HFF-Myc (cell line): ENCODE results near the gene DGCR8.

Experiments used
- DNase-seq: peaks from one replicate; pipeline ENCODE4 v3.0.0-alpha.2; 2011; ENCODE audit warnings: low read depth; ENCODE audit errors: extremely low read depth
- H3K4me3 ChIP-seq: replicated peaks from 2 replicates; pipeline ENCODE4 v1.5.1; 2011; ENCODE audit warnings: low read depth, mild to moderate bottlenecking, control low read depth, low read length
- TF ChIP-seq, protein P1 (sequence below): IDR thresholded peaks from 2 replicates; pipeline ENCODE4 v1.5.1; 2012; ENCODE audit warnings: mild to moderate bottlenecking, low read depth, low read length, control low read depth; ENCODE audit errors: missing control alignments

The DGCR8 gene

DNA sequence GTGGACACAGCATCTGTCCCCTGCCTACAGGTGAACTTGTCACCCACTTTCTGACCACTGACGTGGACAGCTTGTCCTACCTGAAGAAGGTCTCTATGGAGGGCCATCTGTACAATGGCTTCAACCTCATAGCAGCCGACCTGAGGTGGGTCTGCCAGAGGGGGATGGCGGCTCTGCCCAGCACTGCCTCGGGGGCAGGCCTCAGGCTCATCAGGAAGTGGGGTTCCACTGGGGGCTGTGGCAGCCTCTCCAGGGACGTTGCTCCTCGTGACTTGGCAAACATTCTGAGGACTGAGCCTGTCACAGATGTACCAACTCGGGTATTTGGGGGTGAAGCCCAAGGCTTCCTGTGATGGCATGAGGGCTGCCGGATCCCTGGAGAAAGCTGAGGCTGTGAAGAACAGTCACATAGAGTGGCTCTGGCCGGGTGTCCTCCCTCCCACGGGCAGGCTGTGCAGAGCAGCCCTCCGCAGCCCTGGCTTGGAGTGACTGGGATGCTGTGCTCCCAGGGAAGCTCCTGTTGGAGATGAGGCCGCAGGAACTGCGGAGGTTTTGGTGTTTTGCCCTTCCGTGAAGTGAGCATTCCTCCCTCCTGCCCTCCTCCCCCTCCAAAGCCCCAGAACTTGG, 26.5 kb upstream of the DGCR8 start:
- no peak overlapping the region for H3K4me3 ChIP-seq
- DNase-seq: no peak
- TF ChIP-seq, protein P1, sequence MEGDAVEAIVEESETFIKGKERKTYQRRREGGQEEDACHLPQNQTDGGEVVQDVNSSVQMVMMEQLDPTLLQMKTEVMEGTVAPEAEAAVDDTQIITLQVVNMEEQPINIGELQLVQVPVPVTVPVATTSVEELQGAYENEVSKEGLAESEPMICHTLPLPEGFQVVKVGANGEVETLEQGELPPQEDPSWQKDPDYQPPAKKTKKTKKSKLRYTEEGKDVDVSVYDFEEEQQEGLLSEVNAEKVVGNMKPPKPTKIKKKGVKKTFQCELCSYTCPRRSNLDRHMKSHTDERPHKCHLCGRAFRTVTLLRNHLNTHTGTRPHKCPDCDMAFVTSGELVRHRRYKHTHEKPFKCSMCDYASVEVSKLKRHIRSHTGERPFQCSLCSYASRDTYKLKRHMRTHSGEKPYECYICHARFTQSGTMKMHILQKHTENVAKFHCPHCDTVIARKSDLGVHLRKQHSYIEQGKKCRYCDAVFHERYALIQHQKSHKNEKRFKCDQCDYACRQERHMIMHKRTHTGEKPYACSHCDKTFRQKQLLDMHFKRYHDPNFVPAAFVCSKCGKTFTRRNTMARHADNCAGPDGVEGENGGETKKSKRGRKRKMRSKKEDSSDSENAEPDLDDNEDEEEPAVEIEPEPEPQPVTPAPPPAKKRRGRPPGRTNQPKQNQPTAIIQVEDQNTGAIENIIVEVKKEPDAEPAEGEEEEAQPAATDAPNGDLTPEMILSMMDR: no peak

- TF ChIP-seq, protein P1: no peak
- H3K4me3 ChIP-seq: no peak overlapping the region
- DNase-seq: no peak
Measured at GRCh38 chr22:20054034-20054427, 26.0 kb upstream of the DGCR8 start.

- DNase-seq: no peak
- H3K4me3 ChIP-seq: no peak overlapping the region
- TF ChIP-seq, protein P1: no peak
Measured at GRCh38 chr22:20054485-20054884, 25.6 kb upstream of the DGCR8 start.

- TF ChIP-seq, protein P1: no peak
- no peak overlapping the region for H3K4me3 ChIP-seq
- DNase-seq: no peak
Measured at GRCh38 chr22:20055144-20055543, 24.9 kb upstream of the DGCR8 start.

DNA sequence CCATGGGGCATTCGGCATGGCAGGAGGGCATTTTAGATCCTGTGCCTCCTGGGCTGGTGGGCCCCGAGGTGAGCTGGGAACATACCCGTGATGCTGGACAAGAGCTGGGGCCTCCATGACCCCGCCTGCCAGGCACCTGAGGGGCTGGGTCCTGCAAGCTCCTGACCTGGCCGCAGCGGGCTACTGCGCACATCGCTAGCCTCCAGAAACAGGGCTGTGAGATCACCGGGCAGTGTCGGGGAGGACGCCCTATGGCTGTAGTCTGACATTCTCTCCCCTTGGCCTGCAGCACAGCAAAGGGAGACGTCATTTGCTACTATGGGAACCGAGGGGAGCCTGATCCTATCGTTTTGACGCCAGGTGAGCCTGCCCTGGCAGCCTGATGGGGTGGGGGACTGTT, 24.4 kb upstream of the DGCR8 start:
- DNase-seq: no peak
- TF ChIP-seq, protein P1: no peak
- H3K4me3 ChIP-seq: no peak overlapping the region

DNA sequence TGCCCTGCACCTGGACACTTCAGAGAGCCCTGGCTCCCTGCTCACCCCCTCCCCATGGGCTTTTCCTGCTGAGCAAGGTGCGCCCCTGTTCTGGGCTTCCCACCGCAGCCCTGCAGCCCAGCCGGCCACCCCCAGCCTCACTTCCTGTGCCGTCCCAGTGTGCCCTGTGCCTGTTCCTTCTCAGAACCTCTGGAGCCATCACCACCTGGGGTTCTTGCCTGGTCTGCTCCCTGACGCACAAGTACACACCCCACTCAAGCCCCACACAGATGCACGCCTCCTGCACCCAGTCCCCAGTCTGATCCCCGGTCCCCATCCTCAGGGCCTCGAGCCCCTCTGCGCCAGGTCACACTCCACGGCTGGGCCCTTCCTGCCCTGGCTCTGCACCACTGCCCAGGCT, 23.9 kb upstream of the DGCR8 start:
- no peak overlapping the region for H3K4me3 ChIP-seq
- TF ChIP-seq, protein P1: no peak
- DNase-seq: no peak

DNA sequence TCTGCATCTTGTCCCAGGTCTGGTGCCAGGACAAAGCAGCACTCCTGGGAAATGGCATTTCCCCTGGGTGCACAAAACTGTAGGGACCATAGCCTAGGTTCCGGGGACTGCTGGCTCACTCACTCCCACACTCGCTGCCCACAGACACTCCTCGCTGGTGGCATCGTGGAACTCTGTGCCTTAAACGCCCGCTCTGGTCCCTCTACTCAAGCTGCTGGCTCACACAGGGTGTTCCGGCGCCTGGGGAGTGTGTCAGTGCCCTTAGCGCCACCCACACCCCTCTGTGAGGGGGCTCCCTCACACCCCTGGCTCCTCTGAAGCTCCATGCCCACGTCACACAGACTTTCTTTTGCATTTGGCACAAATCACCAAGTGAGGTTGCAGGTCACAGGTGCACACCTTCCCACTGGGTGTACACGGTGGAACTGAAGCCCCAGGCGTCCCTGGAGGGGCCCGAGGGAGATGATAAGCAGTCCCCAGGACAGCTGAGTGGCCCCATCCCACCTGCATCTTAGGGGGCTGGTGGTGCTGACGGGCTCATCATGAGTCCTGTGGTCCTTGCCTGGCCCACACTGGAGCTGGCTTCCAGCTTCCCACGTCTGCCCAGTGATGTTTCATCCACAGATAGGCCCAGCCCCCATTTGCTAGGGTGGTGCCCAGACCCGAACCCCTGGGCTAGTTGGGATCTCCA, 23.2 kb upstream of the DGCR8 start:
- TF ChIP-seq, protein P1: no peak
- no peak for DNase-seq
- H3K4me3 ChIP-seq: no peak overlapping the region
